ENCODE results near the gene TACC2. TPM values are rescaled to one million over a fixed set of nuclear protein-coding genes. Genes with fewer than 3 reads are reported as not detected.

The TACC2 gene
- total RNA-seq, 1 donor from 2014 or later = not detected

- Mint-ChIP-seq H3K27me3 (ENCODE audit: low read depth) (no peaks in the 10 kb centered on the region), H3K9me3 (no peaks in the 10 kb centered on the region), H3K4me3 (ENCODE audit: low read depth) (no peak overlapping the region), H3K36me3 (ENCODE audit: low read depth) (no peaks in the 10 kb centered on the region), H3K27ac (no peak overlapping the region), H3K4me1 (ENCODE audit: low read depth) (no peaks in the 10 kb centered on the region)
- DNase-seq (ENCODE audit: low spot score) = no peak
- intact Hi-C loops (cut with micrococcal nuclease) = no loop called here
Observed at GRCh38 chr10:122208571-122209430, 219.8 kb downstream of the TACC2 start.

GRCh38 chr10:122210481-122211265 is 221.7 kb downstream of the TACC2 start:
- no peaks in the 10 kb centered on the region for H3K36me3 Mint-ChIP-seq (ENCODE audit: low read depth)
- DNase-seq (ENCODE audit: low spot score) = no peak
- intact Hi-C loops (cut with micrococcal nuclease) = no loop called here
- H3K27ac Mint-ChIP-seq = no peak overlapping the region
- H3K4me3 Mint-ChIP-seq (ENCODE audit: low read depth) = no peak overlapping the region
- H3K9me3 Mint-ChIP-seq = no peaks in the 10 kb centered on the region
- no peaks in the 10 kb centered on the region for H3K27me3 Mint-ChIP-seq (ENCODE audit: low read depth)
- no peaks in the 10 kb centered on the region for H3K4me1 Mint-ChIP-seq (ENCODE audit: low read depth)

- Mint-ChIP-seq H3K36me3 (ENCODE audit: low read depth) (no peaks in the 10 kb centered on the region), H3K9me3 (no peaks in the 10 kb centered on the region), H3K27ac (no peak overlapping the region), H3K27me3 (ENCODE audit: low read depth) (no peaks in the 10 kb centered on the region), H3K4me1 (ENCODE audit: low read depth) (no peaks in the 10 kb centered on the region), H3K4me3 (ENCODE audit: low read depth) (no peak overlapping the region)
- DNase-seq (ENCODE audit: low spot score) = no peak
- intact Hi-C loops (cut with micrococcal nuclease) = no loop called here
Observed at GRCh38 chr10:122213364-122213763, 224.4 kb downstream of the TACC2 start.

- Mint-ChIP-seq H3K4me3 (ENCODE audit: low read depth) (no peak overlapping the region), H3K4me1 (ENCODE audit: low read depth) (no peaks in the 10 kb centered on the region), H3K9me3 (no peaks in the 10 kb centered on the region), H3K27ac (no peak overlapping the region), H3K27me3 (ENCODE audit: low read depth) (no peaks in the 10 kb centered on the region), H3K36me3 (ENCODE audit: low read depth) (no peaks in the 10 kb centered on the region)
- no peak for DNase-seq (ENCODE audit: low spot score)
- intact Hi-C loops (cut with micrococcal nuclease) = no loop called here
Observed at GRCh38 chr10:122213766-122214165, 224.8 kb downstream of the TACC2 start.

- H3K27me3 Mint-ChIP-seq (ENCODE audit: low read depth) = no peaks in the 10 kb centered on the region
- no peak overlapping the region for H3K27ac Mint-ChIP-seq
- intact Hi-C loops (cut with micrococcal nuclease) = no loop called here
- no peak for DNase-seq (ENCODE audit: low spot score)
- H3K36me3 Mint-ChIP-seq (ENCODE audit: low read depth) = no peaks in the 10 kb centered on the region
- H3K4me3 Mint-ChIP-seq (ENCODE audit: low read depth) = no peak overlapping the region
- no peaks in the 10 kb centered on the region for H3K9me3 Mint-ChIP-seq
- no peaks in the 10 kb centered on the region for H3K4me1 Mint-ChIP-seq (ENCODE audit: low read depth)
Observed at GRCh38 chr10:122216047-122216446, 227.1 kb downstream of the TACC2 start.

- Mint-ChIP-seq H3K27me3 (ENCODE audit: low read depth) (peaks cover 2% of the 10 kb centered on the region), H3K9me3 (no peaks in the 10 kb centered on the region), H3K4me1 (ENCODE audit: low read depth) (no peaks in the 10 kb centered on the region), H3K27ac (no peak overlapping the region), H3K36me3 (ENCODE audit: low read depth) (no peaks in the 10 kb centered on the region), H3K4me3 (ENCODE audit: low read depth) (no peak overlapping the region)
- DNase-seq (ENCODE audit: low spot score) = no peak
- intact Hi-C loops (cut with micrococcal nuclease) = no loop called here
Observed at GRCh38 chr10:122219340-122219739, 230.4 kb downstream of the TACC2 start.

- no peak for DNase-seq (ENCODE audit: low spot score)
- Mint-ChIP-seq H3K36me3 (ENCODE audit: low read depth) (no peaks in the 10 kb centered on the region), H3K27ac (no peak overlapping the region), H3K4me3 (ENCODE audit: low read depth) (no peak overlapping the region), H3K27me3 (ENCODE audit: low read depth) (peaks cover 6% of the 10 kb centered on the region), H3K4me1 (ENCODE audit: low read depth) (no peaks in the 10 kb centered on the region), H3K9me3 (no peaks in the 10 kb centered on the region)
- intact Hi-C loops (cut with micrococcal nuclease) = no loop called here
Observed at GRCh38 chr10:122220736-122221135, 231.8 kb downstream of the TACC2 start.

- intact Hi-C loops (cut with micrococcal nuclease) = no loop called here
- H3K27me3 Mint-ChIP-seq (ENCODE audit: low read depth) = peaks cover 6% of the 10 kb centered on the region
- no peak for DNase-seq (ENCODE audit: low spot score)
- no peaks in the 10 kb centered on the region for H3K36me3 Mint-ChIP-seq (ENCODE audit: low read depth)
- H3K4me1 Mint-ChIP-seq (ENCODE audit: low read depth) = no peaks in the 10 kb centered on the region
- H3K27ac Mint-ChIP-seq = no peak overlapping the region
- H3K9me3 Mint-ChIP-seq = no peaks in the 10 kb centered on the region
- H3K4me3 Mint-ChIP-seq (ENCODE audit: low read depth) = no peak overlapping the region
Observed at GRCh38 chr10:122221958-122222357, 233.0 kb downstream of the TACC2 start.

- intact Hi-C loops (cut with micrococcal nuclease) = no loop called here
- DNase-seq (ENCODE audit: low spot score) = no peak
- Mint-ChIP-seq H3K4me1 (ENCODE audit: low read depth) (no peaks in the 10 kb centered on the region), H3K36me3 (ENCODE audit: low read depth) (no peaks in the 10 kb centered on the region), H3K27me3 (ENCODE audit: low read depth) (peaks cover 6% of the 10 kb centered on the region), H3K9me3 (no peaks in the 10 kb centered on the region), H3K27ac (no peak overlapping the region), H3K4me3 (ENCODE audit: low read depth) (no peak overlapping the region)
Observed at GRCh38 chr10:122222638-122223037, 233.7 kb downstream of the TACC2 start.

GRCh38 chr10:122224159-122224558 is 235.2 kb downstream of the TACC2 start:
- H3K36me3 Mint-ChIP-seq (ENCODE audit: low read depth) = no peaks in the 10 kb centered on the region
- peaks cover 6% of the 10 kb centered on the region for H3K27me3 Mint-ChIP-seq (ENCODE audit: low read depth)
- H3K4me1 Mint-ChIP-seq (ENCODE audit: low read depth) = no peaks in the 10 kb centered on the region
- no peak overlapping the region for H3K27ac Mint-ChIP-seq
- H3K4me3 Mint-ChIP-seq (ENCODE audit: low read depth) = no peak overlapping the region
- no peak for DNase-seq (ENCODE audit: low spot score)
- intact Hi-C loops (cut with micrococcal nuclease) = no loop called here
- H3K9me3 Mint-ChIP-seq = no peaks in the 10 kb centered on the region

- Mint-ChIP-seq H3K4me3 (ENCODE audit: low read depth) (no peak overlapping the region), H3K27me3 (ENCODE audit: low read depth) (peaks cover 6% of the 10 kb centered on the region), H3K36me3 (ENCODE audit: low read depth) (no peaks in the 10 kb centered on the region), H3K27ac (no peak overlapping the region), H3K4me1 (ENCODE audit: low read depth) (no peaks in the 10 kb centered on the region), H3K9me3 (no peaks in the 10 kb centered on the region)
- intact Hi-C loops (cut with micrococcal nuclease) = no loop called here
- no peak for DNase-seq (ENCODE audit: low spot score)
Observed at GRCh38 chr10:122225330-122225729, 236.4 kb downstream of the TACC2 start.

- H3K36me3 Mint-ChIP-seq (ENCODE audit: low read depth) = no peaks in the 10 kb centered on the region
- no peak overlapping the region for H3K27ac Mint-ChIP-seq
- no peak overlapping the region for H3K4me3 Mint-ChIP-seq (ENCODE audit: low read depth)
- no peaks in the 10 kb centered on the region for H3K9me3 Mint-ChIP-seq
- intact Hi-C loops (cut with micrococcal nuclease) = no loop called here
- peaks cover 4% of the 10 kb centered on the region for H3K27me3 Mint-ChIP-seq (ENCODE audit: low read depth)
- no peaks in the 10 kb centered on the region for H3K4me1 Mint-ChIP-seq (ENCODE audit: low read depth)
- no peak for DNase-seq (ENCODE audit: low spot score)
Observed at GRCh38 chr10:122227754-122228153, 238.8 kb downstream of the TACC2 start.

GRCh38 chr10:122229666-122230065 is 240.7 kb downstream of the TACC2 start:
- Mint-ChIP-seq H3K4me1 (ENCODE audit: low read depth) (no peaks in the 10 kb centered on the region), H3K27ac (no peak overlapping the region), H3K36me3 (ENCODE audit: low read depth) (no peaks in the 10 kb centered on the region), H3K4me3 (ENCODE audit: low read depth) (no peak overlapping the region), H3K27me3 (ENCODE audit: low read depth) (peaks cover 4% of the 10 kb centered on the region), H3K9me3 (no peaks in the 10 kb centered on the region)
- intact Hi-C loops (cut with micrococcal nuclease) = no loop called here
- DNase-seq (ENCODE audit: low spot score) = no peak
